Coronary artery (tissue), 2 donors: ENCODE data around the gene C10orf95.

ENCODE experiments used
- DNase-seq: peaks from one replicate; pipeline ENCODE4 v3.0.0-alpha.2; 2017; ENCODE audit warnings: low spot score
- H3K27ac ChIP-seq, 2 donors: fragments of 200-600 bp; sonication (generic); one replicate each; pipeline ENCODE4 v1.5.1; 2016 to 2019
- H3K4me3 ChIP-seq: fragments of 200-600 bp; sonication (generic); 2 replicates; pipeline ENCODE4 v1.5.1; 2016; ENCODE audit warnings: mild to moderate bottlenecking, moderate library complexity
- TF ChIP-seq, protein P1 (sequence below): fragments of 200-600 bp; sonication (generic); IDR thresholded peaks from one replicate; pipeline ENCODE4 v1.5.1; 2019; ENCODE audit warnings: antibody characterized with exemption

Gene C10orf95

DNA sequence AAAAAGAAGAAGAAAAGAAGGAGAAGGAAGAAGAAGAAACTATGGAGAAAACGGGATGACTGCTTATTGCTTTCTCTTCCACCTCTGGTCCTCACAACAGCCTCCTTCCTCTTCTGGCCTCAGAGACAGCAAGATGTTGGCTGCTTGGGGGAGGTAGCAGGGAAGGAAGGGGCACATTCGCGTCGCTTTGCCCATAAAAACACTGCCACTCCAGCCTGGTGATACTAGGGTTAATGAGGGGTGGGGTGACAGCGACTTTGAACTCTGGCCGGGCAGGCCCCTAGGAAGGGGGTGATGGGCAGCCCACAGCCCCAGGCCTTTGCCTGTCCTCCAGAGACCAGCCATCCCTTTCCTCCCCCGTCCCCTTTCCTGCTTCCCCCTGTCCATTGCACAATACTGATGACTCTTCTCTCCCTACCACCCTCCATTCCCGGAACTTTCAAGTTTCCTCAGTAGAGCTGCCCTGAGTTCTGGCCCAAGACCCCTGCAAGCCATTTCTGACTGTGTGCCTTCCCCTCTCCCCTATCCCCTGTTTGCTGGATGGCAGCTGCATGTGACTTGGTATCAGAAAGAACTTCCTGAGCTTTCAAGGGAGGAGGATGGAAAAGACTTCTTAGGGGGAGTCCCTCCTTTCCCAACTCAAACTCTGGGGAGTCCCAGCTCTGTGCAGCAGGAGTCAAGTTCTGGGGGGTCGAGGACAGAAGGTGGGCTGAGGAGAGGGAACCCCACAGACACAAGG, 16.8 kb downstream of the C10orf95 start:
- H3K4me3 ChIP-seq = peak overlapping the region; percentile 47
- no peak for DNase-seq
- H3K27ac ChIP-seq = peak overlapping the region in 1 of 2 donors; percentile 67
- TF ChIP-seq, protein P1, sequence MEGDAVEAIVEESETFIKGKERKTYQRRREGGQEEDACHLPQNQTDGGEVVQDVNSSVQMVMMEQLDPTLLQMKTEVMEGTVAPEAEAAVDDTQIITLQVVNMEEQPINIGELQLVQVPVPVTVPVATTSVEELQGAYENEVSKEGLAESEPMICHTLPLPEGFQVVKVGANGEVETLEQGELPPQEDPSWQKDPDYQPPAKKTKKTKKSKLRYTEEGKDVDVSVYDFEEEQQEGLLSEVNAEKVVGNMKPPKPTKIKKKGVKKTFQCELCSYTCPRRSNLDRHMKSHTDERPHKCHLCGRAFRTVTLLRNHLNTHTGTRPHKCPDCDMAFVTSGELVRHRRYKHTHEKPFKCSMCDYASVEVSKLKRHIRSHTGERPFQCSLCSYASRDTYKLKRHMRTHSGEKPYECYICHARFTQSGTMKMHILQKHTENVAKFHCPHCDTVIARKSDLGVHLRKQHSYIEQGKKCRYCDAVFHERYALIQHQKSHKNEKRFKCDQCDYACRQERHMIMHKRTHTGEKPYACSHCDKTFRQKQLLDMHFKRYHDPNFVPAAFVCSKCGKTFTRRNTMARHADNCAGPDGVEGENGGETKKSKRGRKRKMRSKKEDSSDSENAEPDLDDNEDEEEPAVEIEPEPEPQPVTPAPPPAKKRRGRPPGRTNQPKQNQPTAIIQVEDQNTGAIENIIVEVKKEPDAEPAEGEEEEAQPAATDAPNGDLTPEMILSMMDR = no peak

DNA sequence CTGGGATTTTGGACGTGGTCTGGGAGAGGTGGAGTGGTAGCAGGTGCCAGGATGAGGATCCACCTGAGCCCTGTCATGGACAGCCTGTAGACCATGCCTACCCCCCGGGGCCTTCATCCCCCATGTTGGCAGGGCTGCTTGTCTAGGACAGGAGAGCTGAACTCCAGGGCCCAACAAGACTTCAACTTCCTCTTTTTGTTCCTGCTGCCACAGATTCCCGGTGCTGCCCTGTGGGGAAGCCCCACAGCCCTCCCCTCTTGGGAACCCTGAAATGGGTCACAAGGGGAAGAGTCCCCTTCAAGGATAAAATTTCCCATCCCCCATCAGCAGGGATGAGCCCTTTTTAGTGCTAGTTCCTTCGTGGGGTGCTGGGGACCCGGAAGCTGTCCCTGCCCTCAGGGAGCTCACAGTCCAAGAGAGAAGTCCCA, 17.7 kb downstream of the C10orf95 start:
- DNase-seq = no peak
- TF ChIP-seq, protein P1 = no peak
- H3K4me3 ChIP-seq = no peak overlapping the region
- peak overlapping the region in 1 of 2 donors; percentile 35 for H3K27ac ChIP-seq

DNA sequence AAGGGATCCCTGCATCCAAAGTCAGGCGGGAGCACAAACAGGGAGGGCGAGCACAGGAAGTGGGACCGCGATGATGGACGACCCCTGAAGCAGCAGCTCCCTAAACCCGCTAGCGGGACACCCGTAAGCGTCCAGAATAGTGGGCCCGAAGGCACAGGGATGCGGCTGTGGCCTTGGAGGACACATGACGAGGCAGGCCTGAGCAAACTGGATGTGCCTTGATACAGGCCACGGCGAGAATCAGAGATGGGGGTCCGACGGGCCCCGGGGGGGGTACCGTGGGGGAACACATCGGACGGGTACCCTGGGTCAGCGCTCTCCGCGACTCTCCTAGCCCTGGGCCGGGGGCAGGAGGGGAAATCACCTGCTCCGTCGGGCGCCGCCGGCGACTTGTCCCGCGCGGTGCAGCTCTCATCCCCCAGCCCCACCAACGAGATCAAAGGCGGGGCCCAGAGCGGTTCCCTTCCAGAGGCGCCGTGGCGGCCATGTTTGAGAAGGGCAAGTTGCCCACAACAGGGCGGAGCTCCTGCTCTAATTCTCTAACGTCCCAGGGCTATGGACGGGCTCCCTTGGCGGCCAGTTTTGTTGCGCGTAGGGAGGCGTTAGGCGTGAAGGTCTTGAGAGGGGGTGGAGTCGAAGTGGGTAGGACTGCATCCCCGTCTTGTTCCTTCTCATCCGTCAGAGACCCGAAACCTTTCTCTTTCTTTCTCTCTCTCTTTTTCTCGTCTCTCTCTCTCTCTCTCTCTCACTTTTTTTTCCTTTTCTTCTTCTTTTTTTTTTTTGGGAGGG, 19.0 kb downstream of the C10orf95 start, which contains the start of gene CUEDC2:
Gene CUEDC2 (minus strand): TSS at position 413 of the 789 bp plus-strand sequence. CDS start 7,386 bp downstream, outside the sequence.
- Histone ChIP-seq H3K27ac (peak within 1 kb of the TSS; percentile 69 to 90), H3K4me3 (peak within 1 kb of the TSS; percentile 95)
- TF ChIP-seq, protein P1 = no peak
- peak; percentile 97 for DNase-seq

DNA sequence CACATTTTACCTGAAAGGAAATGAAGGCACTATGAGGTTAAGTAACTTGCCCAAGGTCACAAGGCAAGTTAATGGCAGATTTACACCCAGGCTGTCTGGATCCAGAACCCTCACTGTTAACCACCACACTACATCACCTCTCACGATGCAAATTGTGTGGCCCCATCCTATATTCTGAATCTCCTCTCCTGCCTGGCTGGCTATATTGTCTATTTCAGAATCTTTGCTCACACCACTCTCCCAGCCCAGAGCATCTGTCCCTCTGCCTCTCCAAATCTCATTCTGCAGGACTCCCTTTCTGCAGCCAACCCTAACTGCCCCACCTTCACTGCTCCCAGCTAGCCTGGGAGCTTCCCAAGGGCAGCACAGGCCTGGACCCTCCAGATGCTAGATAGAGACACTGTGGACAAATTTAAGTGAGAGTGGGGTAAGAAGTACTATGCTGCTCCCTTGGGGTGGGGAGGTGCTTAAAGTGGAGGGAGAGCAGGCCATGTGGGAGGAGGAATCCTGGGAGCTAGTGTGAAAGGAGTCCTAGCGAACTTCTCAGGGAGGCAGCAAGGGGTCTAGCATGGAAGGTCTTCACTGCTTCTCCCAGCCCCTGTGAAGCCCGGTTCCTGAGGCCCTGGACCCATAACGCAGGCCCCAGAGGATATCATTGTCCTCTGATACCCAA, 19.8 kb downstream of the C10orf95 start:
- H3K4me3 ChIP-seq = peak overlapping the region; percentile 95
- TF ChIP-seq, protein P1 = no peak
- peak overlapping the region; percentile 69 to 90 for H3K27ac ChIP-seq
- DNase-seq = no peak

DNA sequence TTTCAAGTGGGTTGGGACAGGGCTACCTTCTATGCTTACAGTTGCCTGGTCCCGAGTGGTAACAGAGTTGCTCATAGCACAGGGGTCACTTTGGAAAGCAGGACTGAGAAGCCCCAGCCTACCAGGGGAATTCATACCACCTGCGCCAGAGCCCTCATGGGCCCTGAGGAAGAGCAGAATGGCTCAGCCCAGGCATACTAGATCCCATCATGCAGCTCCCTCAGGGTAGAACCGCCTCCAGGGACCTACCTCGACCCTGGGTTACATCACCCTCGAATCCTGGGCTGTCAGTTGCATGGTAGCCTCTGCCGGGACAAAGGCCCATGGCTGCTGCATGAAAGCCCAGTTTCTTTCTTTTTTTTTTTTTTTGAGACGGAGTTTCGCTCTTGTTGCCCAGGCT, 21.9 kb downstream of the C10orf95 start:
- no peak for DNase-seq
- Histone ChIP-seq H3K4me3 (no peak overlapping the region), H3K27ac (no peak overlapping the region)
- TF ChIP-seq, protein P1 = no peak

DNA sequence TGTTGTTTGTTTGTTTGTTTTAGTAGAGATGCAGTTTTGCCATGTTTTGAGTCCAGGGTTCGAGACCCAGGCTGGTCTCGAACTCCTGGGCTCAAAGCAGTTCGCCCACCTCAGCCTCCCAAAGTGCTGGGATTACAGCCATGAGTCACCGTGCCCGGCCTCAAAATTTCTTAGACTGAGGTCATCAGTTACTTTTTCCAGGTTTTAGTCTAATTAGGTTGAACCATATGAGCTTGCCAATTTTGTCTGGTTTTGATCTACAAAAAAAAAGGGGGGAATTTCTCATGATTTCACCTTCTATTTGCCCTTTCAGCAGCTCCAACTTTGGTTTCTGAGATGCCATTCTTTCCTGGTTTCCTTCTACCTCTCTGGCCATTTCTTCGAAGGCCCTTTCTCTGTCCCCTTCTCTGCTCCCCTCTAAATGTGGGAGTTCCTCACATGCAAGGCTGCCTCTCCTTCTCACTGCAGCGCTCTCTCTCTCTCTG, 24.5 kb downstream of the C10orf95 start:
- DNase-seq = no peak
- TF ChIP-seq, protein P1 = no peak
- Histone ChIP-seq H3K27ac (no peak overlapping the region), H3K4me3 (no peak overlapping the region)
